SKM-1 treated with dmso at 0.1 percent for 144 hours (cell line): ENCODE results near the gene CCT2.
A peak's percentile ranks its signal among the peaks of the same experiment; 100 is the strongest.

ENCODE experiments used
- DNase-seq: peaks from one replicate; lab custom pipeline; 2025; ENCODE audit not compliant: unreplicated experiment; lab: John Stamatoyannopoulos, UW

Gene CCT2

GRCh38 chr12:69639400-69640016 lies 54.2 kb downstream of the CCT2 start:
- peak; percentile 16 for DNase-seq

- DNase-seq: no peak
Observed at GRCh38 chr12:69641546-69641945, 56.3 kb downstream of the CCT2 start.

- DNase-seq: no peak
Observed at GRCh38 chr12:69642531-69642930, 57.3 kb downstream of the CCT2 start.

GRCh38 chr12:69644511-69644910 lies 59.3 kb downstream of the CCT2 start:
- DNase-seq: no peak

GRCh38 chr12:69645031-69645430 lies 59.8 kb downstream of the CCT2 start:
- no peak for DNase-seq

GRCh38 chr12:69647178-69647577 lies 61.9 kb downstream of the CCT2 start:
- DNase-seq: no peak

GRCh38 chr12:69648476-69648875 lies 63.2 kb downstream of the CCT2 start:
- no peak for DNase-seq

GRCh38 chr12:69649529-69649928 lies 64.3 kb downstream of the CCT2 start:
- DNase-seq: no peak
